Stimulated activated CD4-positive, alpha-beta T cell treated with anti-CD3 and anti-CD28 coated beads, Interleukin-12 subunit alpha, Interleukin-12 subunit beta, amount 100 ng/mL, for 48 hours (primary cell): ENCODE results near the gene IL20.

Source experiments
- DNase-seq, 3 donors: peaks; one replicate each; pipeline ENCODE4 v3.0.0-alpha.2; 2020; ENCODE audit warnings: low read depth in 2 of 3, low spot score in 1 of 3

IL20 gene

DNA sequence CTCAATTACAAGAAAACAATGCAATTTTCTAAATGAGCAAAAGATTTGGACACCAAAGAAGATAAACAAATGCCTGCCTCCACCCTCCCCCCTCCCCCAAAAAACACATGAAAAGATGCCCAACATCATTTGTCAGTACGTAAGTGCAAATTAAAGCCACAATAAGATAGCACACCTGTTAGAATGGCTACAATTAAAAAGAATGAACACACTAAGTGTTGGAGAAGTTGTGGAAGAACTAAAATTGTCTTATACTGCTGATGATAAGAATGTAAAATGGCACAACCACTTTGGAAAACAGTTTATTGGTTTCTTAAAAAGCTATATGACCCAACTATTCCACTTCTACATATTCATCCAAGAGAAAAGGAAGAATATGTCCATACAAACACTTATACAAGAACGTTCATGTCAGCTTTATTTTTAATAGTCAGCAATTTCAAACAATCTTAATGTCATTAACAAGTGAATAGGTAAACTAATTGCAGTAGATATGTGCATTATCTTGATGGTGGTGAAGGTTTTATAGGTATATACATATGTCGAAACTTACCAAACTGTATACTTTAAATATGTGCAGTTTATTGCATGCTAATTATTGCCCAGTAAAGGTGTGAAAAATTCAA is 10.4 kb downstream of the IL20 start:
- DNase-seq = no peak

DNA sequence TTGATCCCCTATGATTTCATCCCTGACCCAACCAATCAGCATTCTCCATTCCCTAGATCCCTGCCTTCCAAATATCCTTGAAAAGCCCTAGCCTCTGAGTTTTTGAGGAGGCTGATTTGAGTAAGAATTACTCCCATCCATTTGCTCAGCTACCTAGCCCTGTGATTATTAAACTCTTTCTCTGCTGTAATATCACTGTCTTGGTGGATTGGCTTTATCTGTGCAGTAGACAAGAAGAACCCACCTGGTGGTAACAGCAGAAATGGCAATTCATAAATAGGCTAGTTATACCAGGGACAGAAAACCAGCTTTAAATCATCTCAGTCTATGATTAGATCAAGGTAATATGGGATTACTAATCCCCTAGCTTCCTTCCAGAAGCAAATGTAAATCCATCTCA is 13.0 kb downstream of the IL20 start:
- no peak for DNase-seq

DNA sequence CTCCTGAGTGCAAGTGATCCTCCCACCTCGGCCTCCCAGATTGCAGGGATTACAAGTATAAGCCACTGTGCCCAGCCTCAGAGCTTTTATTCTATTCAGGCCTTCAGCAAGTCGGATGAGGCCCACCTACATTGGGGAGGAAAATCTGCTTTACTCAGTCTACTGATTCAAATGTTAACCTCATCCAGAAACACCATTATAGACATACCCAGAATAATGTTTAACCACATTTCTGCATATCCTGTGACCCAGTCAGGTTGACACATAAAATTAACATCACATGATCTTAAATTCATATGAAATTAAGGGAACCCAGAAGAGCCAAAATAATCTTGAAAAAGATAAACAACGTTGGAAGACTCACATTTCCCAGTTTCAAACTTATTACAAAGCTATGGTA is 14.9 kb downstream of the IL20 start:
- DNase-seq = no peak

DNA sequence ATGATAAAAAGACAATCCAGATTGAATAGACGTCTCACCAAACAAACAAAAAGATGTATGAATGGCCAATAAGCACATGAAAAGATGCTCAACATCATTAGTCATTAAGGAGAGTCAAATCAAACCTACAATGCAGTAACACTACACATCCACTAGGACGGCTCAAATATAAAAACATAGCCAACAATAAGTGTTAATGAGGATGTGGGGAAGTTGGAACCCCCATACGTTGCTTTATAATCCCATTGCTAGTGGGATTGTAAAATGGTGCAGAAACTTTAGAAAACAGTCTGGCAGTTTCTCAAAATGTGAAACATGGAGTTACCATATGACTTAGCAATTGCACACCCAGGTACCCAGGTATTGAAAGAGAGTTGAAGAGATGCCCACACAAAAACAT is 17.1 kb downstream of the IL20 start:
- no peak for DNase-seq

DNA sequence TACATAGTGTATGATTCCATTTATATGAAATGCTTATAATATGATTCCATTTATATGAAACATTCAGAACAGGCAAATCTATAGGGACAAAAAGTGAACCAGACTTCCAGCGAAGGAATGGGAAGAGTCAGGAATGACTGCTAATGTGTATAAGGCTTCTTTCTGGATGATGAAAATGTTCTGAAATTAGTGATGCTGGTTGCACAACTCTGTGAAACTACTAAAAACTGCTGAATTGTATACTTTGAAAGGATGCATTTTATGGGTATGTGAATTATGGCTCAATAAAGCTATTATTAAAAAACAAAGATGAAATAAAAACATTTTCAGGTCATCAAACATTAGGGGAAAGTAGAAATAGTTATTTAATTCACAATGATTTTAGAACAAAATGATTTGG is 17.7 kb downstream of the IL20 start:
- no peak for DNase-seq

DNA sequence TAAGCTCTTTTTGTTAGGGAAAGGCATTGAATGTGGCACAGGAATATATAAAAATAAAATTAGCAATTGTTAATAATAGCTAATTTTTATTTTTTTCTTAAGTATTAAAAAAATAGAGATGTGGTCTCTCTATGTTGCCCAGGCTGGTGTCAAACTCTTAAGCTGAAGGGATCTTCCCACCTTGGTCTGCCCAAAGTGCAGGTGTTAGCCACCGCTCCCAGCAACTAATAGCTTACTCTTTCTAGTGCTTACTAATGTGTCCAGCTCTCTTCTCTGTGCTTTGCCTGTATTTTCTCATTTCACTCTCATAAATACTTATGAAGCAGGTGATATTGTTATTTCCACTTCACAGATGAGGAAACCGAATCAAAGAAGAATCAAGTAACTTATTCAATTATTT is 18.5 kb downstream of the IL20 start:
- DNase-seq = no peak

DNA sequence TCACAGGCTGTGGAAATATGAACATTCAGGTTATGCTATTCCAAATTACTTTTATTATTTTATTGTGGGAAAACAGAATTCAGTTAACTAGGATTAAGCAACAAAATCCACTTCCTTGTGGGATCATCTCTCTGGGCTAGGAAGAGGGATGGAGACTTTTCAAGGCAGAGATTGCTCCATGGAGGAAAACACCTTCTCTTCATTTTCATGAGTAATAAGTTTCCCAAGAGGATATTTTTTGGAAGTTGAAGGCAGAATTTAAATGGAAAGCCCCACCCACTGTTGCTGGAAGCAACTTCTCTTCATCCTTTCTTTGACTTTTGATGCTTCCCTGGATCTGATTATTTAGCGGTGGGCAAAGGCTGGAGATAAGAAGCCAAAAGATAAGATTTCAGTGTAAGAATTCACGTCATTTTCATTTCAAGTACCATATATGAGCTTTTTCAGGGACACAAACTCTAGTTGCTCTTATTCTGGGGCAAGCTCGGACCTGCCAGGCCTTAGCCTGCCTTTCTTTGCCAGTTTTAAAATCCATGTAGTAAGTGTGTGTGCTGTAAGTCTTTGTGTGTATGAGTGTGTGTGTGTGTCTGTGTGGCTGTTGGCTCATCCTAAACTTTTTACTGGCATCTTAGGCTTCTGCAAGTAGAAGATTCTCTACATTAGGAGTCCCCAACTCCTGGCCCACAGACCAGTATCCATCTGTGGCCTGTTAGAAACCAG is 20.1 kb downstream of the IL20 start:
- DNase-seq = no peak

DNA sequence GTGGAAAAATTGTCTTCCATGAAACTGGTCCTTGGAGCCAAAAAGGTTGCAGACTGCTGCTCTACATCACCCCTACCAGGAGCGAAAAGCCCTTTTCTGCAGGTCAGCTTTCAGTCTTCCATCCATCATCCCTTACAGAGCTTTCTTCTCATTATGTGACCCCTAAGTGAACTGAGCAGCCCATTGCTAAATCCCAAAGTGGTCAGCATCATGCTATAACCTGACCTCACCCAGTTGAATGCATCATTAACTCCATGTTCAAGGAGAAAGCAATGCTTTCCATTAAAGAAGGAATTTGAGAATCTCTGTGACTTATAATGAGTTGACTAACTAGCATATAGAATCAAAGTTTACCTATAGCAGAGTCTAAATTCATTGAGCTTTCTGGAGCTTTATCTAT is 21.4 kb downstream of the IL20 start:
- no peak for DNase-seq

DNA sequence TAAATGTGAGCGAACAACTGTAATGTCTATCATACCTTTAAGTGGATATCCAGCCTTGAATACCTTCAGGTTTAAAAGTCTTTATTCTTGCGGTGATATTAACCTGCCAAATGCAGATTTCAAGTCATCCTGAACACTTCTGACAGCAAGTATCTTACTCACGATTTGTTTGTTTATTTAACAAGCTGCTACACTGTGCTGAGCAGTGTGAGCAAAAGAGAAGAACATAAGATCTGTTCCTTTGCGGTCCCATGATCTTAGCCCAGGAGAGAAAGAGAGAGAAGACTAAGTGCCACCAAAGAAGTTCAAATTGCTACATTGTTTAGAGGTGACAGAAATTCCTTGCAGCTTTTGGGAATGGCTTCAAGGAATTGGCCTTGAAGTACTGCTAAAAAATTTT is 22.3 kb downstream of the IL20 start:
- no peak for DNase-seq

DNA sequence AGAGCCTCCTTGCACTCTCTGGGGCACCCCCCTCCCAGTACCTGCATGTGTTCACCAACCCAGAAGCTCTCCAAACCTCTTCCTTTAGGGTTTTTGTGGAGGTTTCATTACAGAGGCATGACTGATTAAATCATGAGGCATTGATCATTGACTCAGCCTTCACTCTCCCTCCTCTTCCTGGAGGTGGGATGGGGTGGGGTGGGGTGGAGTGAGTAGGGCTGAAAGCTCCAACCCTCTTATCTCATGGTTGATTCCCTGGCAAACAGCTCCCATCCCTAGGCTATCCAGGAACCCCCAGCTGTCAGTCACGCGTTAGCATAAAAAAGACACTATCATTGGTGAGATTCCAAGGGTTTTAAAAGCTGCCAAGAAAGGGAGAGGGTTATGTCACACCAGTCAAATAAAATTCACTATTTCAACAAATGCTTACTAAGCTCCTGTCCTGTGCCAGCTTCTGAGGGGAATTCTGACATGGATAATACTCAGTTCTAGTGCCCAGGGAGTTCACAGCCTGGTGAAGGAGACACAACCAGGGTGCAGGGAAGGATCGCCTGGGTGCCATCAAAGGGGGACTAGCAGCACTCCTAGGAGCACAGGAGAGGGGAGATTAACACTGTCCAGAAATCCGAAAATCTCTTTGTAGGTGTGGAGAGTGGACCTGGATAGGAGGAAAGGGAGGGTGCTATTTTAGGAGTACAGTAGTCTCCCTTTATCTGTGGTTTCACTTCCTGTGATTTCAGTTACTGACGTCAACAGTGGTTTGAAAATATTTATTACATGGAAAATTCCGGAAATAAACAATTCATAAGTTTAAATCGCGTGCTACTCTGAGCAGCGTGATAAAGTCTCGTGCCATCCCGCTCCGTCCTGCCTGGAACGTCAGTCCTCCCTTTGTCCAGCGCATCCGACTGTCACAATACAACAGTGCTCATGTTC is 25.0 kb downstream of the IL20 start:
- DNase-seq = no peak

DNA sequence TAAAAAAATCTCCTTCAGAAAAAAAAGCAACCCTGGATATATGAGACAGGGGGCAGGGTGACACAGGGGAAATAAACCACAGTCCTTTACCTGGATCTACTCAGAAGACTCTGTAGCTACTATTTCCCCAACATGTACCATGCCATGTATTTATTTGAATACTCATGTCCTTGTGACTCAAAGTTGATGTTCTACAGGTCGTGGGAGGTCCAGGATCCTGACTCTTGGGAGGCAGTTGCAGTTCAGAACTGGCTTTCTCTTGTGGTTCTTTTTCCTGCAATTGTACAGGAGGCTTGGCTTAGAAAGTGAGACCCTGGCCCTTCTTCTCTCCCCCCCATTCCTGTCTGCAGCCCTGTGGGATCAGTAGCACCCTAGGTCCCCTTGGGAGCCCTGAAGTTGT is 26.0 kb downstream of the IL20 start:
- DNase-seq = no peak

DNA sequence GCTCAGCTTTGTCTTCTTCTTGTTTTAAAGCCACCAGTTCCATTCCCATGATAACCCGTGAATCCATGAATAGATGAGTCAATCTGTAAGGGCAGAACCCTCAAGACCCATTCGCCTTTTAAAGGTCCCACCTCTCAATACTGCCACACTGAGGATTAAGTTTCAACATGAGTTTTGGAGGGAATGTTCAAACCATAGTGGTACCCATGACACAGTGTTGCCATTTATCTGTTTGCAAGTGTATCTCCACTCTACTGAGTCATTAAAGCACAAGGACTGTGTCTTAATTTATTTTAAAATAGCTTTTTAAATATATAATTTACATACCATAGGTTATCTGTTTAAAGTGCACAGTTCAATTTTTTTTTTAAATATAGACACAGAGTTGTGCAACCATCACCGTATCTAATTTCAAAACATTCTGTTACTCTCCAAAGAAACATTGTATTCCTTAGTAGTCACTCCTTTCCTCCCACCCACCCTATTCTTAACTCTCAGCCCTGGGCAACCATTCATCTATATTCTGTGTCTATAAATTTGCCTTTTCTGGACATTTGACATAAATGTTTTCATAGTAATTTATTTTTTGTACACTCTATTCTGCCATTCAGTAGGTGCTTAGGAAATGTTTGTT is 27.0 kb downstream of the IL20 start:
- DNase-seq = no peak

DNA sequence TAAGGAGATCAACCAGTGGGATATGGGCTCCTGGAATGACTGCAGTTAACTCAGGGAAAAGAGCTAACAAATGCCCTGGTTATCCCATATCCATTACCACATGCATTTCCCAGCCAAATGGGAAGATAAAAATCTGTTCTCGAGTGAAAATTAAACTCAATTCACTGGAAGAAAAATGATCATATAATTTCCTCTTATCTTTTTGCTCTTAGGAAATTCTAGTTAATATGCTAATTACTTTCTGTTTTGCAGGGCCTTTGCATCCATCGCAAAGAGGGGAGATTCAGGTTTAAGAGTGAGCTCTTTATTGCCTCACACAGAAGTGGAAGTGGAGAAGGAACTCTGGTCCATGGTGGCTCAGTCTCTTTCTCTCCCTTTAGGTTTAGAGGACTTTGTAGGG is 28.0 kb downstream of the IL20 start:
- no peak for DNase-seq

DNA sequence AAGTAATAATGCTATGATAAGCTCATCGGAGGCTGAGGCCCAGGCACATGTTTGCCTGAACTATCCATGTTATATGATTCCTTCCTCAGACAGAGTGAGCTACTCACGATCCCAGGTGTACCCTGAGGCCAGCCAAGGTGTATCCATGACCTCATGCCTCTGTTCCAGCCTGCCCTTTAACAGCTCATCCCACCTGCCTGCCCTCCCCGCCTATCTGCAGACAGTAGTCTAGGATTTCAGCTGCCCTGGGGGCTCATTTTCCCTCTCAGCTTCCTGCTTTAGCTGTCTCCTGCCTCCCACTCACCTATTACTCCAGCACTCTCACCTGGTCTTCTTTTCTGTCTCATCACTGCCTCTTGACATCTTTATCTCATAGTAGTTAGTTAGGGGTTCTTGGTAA is 29.9 kb downstream of the IL20 start:
- no peak for DNase-seq

DNA sequence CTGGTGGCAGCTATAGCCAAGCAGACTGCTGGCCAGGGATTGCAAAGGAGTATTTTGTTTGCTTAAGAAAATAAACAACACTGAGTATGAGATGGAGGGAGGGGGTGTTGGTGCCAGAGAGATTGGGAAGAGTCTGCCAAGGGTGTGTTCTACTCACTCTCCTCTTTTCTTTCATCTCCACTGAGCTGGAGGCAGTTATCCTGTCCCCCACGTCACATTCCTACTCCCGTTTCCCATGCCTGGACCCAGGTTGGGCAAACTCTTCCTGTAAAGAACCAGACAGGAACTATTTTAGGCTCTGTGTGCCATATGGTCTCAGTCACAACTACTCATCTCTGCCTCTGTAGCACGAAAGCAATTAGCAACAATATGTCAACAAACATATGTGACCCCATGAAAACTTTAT is 30.4 kb downstream of the IL20 start:
- DNase-seq = no peak

DNA sequence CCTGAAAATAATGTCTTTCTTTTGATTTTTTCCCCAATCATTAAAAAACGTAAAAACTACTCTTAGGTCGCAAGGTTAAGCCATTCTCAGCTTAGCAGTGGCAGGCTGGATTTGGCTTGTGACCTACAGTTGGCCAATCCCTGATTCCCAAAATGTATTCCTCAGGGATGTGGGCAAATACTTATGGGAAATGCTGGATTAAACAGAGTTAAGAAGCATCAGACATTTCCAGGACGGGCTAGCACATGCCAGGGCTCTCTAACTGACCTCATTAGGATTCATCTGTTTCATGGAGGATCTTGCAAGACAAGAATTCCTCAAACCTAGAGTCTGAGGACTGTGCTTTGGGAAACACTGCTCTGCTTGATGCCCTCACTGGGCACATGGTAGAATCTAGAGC is 30.8 kb downstream of the IL20 start:
- no peak for DNase-seq

DNA sequence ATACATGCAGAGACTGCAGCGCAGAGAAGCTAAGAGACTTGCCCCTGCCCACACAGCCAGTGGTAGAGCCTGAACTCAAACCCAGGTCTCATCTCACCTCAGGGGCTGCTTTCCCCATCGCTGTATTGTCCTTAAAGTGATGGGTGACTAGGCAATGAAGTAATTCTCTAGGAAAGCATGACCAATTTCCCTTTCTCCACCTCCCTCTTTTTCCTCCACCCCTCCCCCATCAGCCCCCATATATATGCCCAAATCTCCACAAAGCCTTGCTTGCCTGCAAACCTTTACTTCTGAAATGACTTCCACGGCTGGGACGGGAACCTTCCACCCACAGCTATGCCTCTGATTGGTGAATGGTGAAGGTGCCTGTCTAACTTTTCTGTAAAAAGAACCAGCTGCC is 31.8 kb downstream of the IL20 start, which contains the start of gene IL24:
IL24 (plus strand) TSS at position 269 of the 400 bp plus-strand sequence. CDS start 390 bp downstream, outside the sequence.
- DNase-seq = peak; percentile 72 to 80 (median 73)

DNA sequence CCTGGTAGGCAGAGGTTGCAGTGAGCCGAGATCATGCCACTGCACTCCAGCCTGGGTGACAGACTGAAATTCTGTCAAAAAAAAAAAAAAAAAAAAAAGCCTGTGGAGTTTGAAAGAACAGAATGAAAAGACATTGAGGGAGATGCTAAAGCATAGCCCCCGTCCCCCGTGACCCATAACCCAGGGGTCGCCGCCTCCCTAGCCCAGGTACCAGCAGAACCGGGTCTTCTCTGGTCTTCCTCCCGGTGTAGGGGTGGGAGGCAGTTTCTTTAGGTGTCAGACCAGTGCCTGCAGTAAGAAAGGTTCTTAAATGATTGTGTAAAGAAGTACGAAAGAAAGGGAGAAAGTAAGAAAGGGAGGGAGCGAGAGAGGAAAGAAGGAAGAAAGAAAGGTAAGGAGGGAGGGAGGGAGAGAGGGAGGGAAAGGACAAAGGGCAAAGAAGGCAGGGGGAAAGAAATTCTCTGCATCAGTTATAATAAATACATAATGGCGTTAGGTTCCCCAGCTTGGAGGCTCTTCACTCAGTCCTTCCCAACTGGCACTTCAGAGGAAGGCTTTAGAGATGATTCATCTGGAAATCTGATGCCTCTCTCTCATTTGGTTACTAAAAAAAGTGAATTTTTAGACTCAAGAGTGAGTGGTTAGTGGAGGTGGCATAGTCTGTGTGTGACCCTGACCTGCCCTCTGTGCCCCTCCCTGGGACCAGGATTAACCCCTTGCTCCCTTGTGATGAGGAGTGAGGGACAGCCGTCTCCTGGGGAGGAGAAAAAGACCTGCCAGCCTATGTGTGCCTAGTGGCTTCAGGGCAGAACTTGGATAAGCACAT is 32.9 kb downstream of the IL20 start:
- DNase-seq = no peak

DNA sequence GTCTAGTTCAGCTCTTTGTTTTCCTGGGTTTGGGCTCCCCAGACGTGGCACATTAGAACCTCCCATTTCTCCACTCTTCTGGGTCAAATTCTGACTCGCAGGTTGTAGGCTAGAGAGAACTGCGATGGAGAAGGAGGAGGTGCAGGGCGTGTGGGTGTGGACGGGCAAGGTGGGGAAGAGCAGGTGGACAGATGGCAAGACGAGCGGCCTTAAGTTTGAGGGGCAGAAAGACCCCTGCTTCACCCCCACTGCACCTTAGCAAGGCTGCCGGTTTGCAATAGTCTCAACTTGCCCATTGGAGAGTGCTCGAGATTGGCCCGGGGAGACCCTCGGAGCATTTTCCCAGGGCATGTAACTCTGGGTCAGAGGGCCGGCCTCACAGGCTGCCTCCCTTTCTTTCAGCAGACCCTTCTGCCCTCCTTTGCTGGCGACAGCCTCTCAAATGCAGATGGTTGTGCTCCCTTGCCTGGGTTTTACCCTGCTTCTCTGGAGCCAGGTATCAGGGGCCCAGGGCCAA is 33.5 kb downstream of the IL20 start:
- DNase-seq = no peak

DNA sequence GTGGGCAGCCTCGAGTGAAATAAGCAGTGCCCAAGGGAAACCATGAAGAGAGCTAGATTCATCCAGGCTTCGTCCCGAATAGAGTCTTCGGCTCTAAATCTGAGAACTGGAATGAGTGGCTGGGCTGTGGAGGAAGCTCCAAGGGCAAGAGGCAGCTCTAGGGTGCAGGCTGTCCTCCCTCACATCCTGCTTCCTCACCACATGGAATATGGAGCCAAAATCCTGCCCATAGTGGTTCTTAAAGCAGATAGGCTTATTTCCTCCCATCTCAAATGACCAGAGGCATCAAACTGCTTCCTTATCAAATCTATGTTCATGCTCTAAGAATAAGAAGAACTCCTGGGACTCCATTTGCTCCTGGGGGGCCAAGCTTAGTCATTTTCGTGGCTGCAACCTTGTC is 34.3 kb downstream of the IL20 start:
- DNase-seq = no peak
